Ecto neural progenitor cell (in vitro differentiated cells): ENCODE results near the gene INA.
A peak's percentile ranks its signal among the peaks of the same experiment; 100 is the strongest.

Source experiments
- DNase-seq: peaks from one replicate; pipeline ENCODE4 v3.0.0-alpha.2; 2018; ENCODE audit warnings: low spot score

INA gene

DNA sequence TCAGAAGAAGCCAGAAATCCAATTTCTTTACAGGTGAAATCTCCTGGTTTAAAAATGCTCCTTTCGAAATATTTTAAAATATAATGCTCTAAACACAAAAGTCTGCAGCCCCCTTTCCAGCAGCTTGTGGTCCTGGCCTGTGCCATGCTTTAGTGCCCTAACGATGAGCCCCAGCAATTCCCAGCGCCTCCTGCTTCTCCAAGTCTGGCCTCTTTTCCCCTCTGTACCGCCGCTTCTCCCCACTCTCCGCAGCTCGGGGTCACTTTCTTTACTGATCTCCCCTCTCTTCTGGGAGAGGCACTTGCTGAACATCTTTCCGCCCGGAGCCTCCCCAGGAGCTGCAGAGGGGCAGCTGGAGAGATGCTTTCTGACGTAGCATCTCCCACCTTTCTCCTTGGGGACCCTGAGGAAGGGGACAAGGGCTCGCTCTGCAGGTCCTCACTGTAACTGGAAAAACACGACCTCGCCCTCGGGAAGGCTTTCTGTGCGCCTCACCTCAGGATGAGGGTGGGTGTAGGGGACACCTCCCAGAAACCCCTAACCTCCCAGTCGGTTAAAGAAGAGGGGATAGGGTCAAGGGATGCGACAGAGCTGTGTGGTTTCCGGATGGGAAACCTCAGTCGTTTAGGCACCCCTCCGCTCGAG, 565 bp upstream of the INA start:
- DNase-seq = peak; percentile 45

DNA sequence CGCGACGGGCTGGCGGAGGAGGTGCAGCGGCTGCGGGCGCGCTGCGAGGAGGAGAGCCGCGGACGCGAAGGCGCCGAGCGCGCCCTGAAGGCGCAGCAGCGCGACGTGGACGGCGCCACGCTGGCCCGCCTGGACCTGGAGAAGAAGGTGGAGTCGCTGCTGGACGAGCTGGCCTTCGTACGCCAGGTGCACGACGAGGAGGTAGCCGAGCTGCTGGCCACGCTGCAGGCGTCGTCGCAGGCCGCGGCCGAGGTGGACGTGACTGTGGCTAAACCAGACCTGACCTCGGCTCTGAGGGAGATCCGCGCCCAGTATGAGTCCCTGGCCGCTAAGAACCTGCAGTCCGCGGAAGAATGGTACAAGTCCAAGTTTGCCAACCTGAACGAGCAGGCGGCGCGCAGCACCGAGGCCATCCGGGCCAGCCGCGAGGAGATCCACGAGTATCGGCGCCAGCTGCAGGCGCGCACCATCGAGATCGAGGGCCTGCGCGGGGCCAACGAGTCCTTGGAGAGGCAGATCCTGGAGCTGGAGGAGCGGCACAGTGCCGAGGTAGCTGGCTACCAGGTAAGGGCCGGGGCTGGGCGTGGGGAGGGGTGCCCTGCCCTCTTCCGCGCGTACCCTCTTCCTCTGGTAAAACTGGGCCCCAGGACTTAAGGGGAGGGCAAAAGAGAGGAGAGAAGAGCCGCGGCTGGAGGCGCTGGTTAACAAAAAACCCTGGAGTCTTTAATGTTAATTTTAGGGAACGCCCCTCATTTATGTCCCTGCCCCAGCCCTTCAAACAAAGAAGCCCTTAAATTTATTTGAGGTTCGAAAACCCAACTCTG, 987 bp downstream of the INA start:
- peak; percentile 52 for DNase-seq

DNA sequence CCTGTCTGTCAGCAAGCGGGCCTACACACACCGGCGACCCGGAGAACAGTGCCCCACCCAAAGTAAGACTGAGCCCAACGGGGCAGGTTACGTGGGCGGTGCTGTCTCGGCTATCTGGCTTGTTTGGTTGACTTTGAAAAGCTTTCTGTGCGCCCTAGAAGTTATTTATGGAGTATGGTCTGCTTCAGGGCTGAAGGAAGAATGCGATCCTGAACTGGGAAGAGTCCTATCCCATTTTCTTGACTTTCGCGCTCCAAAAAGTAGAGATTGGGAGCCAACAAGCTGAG, 1.5 kb downstream of the INA start:
- DNase-seq = no peak

DNA sequence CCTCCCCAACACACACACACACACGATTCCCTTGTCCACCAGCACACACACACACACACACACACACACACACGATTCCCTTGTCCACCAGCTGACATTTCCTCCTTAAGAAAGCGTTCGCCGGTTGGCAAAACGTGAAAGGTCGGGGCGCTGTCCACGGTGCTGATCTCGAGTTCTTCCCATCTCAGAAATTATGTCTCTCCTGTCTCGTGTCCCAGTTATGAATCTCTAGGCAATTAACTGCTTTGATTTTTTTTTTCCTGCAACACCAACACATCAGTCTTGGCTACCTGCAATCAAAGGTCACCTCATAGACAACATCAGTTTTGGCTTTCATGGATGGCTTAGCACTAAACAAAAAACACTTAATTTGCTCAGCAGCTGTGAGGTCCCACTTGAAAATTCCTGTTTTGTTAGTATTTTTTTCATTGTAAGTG, 1.9 kb downstream of the INA start:
- peak; percentile 81 for DNase-seq

DNA sequence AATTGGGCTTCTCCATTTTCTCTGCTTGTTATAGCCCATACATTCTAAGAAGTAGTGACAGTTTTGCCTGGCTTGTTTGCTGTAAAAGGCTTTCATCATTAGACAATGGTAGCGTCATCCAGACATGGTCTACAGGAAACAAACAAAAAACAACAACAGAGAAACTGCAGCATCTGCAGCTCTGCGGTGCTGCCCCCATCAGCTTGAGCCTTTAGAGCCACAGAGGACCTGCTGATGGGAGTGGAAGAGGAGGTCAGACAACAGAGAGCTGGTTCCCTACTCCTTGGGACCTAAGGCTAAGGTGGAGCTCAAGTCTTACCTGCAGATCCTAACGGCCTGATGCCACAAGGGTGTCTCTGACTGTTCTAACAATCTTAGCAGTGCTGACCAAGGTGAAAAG, 3.1 kb downstream of the INA start:
- no peak for DNase-seq

DNA sequence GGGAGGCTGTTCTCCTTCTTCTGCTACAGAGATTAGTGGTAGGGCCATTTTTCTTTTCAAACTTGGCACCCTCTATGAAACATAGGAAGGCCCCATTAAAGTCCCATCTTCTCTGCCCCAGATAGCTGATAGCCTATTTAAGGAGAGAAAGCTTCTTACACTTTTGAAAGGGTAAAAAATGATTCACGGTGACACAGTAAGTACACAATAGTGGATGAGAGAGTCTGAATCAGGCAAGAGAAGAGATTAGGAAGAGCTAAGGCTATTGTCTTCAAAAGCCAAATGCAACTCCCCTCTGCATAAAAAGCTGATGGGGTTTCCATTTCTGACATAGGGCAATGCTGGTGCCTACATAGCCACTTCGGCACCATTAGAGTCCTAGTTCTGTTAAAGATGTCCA, 3.6 kb downstream of the INA start:
- no peak for DNase-seq

DNA sequence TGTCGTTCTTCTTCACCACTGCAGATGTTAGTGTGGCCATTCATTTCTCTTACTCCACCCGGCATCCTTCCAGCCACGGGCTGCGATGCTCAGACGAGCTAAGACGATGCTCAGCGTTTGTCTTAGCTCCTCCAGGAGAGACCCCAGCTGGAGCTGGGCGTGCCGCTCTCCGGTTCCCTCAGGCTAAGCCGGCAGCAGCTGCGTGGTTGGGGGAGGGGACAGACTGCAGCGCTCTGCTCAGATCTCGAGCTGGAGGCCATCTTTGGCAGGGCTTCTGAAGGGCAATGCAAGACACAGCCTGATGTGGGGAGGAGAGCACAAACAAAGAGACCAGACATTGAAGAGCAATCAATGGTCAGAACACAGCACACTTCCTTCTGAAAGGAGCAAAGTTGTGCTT, 4.8 kb downstream of the INA start:
- peak; percentile 87 for DNase-seq

DNA sequence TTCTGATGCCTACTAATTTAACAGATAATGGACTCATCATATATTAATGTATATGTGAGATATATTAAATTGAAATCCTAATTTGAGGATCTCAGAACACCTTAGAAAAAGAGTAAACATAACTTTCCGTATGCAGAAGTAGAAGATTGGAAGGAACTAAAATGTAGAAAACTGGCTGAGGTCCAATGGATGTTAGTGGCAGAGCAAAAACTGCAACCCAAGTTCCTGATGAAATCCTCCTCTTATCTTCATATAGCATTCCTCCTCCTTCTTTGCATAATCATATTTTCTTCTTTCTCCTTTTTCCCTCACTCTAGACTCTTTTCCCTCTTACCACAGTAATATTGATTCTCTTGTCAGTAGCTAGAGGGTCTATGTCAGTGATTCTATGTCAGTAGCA, 6.0 kb downstream of the INA start:
- no peak for DNase-seq

DNA sequence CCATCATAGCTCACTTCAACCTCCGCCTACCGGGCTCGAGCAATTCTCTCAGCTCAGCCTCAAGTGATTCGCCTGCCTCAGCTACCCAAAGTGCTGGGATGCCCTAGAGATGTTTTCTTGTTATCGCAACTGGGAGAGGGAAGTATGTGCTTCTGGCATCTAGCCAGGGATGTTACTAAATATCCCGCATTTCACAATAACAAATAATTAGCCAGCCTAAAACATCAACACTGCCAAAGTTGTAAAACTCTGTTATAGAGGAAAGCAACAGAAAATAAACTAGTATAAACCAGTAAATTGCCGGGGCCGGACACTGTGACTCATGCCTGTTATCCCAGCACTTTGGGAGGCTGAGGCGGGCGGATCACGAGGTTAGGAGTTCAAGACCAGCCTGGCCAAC, 7.2 kb downstream of the INA start:
- no peak for DNase-seq

DNA sequence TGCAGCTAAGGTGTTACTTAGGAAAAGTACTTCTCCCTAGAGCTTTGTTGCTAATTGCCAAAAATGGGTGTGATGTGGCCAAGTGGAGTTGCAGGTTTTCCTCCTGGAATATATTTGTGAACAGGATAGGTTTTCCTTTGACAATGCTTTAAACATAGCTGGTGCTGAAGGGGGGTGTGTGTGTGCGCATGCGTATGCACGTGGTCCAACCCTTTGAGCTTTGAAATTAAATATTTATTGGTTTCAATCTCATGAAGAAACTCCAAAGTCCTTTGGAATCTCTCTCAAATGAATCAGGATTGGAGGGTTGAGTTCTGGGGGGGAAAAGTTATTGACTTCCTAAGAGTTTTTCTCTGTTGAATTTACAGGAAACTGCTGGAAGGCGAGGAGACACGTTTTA, 11.1 kb downstream of the INA start:
- DNase-seq = no peak

DNA sequence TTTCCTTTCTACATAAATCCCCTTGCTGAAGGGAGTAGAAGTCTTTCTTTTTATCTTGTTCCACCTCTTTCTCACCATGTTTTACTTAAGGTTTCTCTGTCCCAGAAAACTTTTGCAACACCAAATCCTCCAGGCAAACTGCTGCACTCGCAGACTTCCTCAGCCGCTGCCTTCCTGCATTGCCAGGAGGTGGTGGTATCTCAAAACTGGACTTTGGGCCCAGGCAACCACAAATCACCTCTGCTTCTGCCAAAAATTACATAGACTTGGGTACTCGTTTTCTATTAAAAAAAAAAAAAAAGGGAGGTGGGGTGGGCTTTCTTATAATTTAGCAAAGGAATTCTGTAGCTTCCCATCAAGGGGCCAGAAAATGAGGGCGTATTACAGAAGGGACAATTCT, 14.7 kb downstream of the INA start:
- no peak for DNase-seq

DNA sequence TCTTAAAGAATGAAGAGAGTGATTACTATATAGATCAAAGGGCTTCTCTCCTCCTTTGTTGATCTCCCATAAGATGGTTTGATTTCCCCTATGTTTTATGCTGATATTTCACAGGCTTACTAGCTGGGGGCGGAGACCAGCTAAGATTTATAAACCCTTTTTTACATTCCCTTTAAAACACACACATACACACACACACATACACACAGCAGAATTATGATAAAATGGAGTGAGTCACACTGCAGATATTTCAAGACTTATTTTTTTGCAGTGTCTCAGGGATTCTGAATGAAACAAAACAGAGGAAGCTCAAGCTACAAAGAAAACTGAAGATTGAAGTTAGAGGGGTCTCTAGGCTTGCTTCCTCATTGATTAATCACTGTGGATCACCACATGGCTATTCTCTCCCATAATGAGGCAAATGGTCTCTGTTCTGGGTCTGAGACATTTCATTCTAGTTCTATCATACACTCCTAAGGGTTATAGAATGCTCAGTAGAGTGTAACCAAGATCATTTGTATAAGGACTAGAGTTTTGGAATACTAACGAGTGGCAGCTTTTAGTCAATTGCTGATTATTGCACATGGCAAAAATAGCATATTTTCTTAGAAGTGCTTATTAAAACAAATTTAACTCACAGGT, 18.6 kb downstream of the INA start:
- DNase-seq = no peak

DNA sequence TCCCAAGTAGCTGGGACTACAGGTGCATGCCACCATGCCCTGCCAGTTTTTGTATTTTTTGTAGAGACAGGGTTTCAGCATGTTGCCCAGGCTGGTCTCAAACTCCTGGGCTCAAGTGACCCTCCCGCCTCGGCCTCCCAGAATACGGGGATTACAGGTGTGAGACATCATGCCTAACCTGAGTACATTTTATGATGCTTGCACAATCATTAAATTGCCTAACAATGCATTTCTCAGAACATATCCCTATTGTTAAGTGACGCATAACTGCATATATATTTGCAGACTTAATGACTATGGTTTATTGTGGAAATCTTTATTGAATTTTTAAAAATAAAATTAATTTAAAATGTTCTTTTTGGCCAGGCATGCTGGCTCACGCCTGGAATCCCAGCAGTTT, 30.7 kb downstream of the INA start:
- DNase-seq = no peak

DNA sequence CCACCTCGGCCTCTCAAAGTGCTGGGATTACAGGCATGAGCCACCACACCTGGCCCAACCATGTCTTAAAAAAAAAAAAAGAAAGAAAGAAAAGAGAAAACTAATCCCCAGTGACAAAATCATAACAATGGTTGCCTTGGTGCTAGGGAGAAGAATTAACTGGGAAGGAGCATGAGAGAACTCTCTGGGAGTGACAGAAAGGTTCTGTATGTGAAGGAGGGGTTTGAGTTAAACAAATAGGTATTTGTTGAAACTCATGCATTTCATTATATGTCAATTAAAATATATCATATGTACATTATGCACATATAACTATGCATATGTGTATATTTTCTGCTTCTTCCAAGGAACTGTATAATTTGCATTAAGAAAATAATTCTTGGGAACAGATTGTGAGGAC, 33.3 kb downstream of the INA start:
- DNase-seq = no peak

DNA sequence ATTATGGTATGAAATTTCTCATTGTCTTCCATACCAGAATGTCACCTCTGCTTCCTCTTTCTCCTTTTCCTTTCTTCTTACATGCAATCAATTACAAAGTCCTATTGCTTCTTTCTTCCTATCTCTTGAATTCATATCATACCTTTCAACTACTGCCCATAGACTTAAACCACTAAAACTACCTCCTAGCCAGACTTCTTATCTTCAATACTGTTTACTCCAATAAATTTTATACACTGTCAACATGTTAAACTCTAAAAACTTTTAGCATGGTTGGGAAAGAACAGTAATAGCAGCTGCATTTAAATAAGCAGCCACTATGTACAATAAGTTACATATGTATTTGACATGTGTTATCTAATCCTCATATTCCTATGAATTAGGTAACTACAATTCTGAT, 39.1 kb downstream of the INA start:
- DNase-seq = no peak

DNA sequence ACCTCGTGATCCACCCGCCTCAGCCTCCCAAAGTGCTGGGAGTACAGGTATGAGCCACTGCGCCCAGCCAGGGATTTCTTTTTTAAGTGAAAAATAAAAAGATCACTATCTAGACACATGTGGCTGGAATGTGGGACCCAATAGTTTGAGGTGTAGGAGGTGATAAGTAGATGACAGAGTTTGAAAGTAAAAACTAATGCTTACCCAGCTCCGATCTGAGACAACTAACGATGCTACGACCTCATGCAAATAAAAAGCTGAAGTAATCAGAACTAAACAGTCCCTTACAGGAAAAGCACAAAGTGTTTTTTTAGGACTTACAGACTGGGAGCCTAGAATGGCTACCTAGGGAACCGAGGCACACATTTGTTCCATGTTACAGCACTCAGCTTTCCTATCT, 51.0 kb downstream of the INA start:
- peak; percentile 1 for DNase-seq

DNA sequence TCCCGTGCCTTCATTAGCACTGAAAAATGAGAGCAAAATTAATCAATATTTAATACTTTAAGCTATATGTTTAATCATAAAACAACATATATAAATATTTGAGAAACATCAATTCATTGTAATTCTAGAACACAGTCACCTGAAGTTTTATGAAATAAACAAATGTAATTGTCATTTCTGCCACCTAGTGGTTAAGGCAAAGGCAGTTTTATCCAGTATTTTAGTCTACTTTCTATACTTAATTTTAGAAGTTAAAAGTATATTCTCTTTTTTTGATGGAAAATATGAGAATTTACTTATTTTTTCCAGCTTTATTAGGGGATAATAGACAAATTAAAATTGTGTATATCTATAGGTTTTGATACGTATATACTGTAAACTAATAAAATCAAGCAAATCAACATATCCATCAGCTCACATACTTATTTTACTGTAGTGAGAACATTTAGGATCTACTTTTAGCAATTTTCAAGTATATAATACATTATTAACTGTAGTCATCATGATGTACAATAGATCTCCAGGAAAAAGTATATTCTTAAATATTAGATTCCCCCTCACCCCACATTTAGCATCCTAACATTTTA, 57.1 kb downstream of the INA start:
- no peak for DNase-seq

DNA sequence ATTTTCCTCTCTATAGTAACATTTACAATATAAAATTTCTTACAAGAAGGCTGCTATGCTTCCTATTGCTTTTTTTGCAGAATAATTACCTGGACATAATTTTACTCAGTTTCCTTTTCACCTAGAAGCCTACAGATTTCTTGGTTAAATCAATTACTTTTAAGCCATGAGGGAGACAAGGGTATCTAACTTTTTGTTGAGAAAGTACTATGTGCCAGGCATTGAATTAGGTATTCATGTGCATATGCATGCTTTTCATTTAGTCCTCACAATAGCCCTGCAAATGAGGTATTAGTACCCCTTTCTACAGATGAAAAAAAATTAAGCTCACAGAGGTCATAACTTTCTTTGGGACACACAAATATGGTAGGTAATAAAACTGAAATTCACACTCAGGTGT, 57.6 kb downstream of the INA start:
- DNase-seq = no peak

DNA sequence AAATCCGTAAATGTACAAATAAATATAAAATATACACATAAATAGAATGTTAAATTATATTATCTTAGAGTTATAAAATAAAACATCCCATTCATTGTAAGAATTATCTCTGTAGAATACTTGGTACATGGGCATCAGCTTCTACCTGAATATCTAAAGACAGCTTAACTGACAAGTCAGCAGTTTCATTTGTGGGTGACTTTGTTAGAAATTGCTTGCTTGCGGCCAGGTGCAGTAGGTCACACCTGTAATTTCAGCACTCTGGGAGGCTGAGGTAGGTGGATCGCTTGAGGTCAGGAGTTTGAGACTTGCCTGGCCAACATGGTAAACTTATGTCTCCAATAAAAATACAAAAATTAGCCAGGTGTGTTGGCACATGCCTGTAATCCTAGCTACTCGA, 59.4 kb downstream of the INA start:
- peak; percentile 3 for DNase-seq
